OCI-LY1 (cell line): Measurements from ENCODE around the gene HAL.

ENCODE experiments used
- EZH2 ChIP-seq: fragments of 200-600 bp; sonication (generic), shearing (Covaris generic); IDR thresholded peaks from 2 replicates; pipeline ENCODE4 v1.8.0; 2017; ENCODE audit warnings: borderline replicate concordance, mixed run types, mild to moderate bottlenecking, antibody characterized with exemption, low read length, moderate library complexity, mixed read lengths
- TF ChIP-seq, protein P1 (sequence below): fragments of 200-600 bp; sonication (generic), shearing (Covaris generic); IDR thresholded peaks from 2 replicates; pipeline ENCODE4 v1.5.1; 2017; ENCODE audit warnings: mild to moderate bottlenecking, antibody characterized with exemption, low read length, moderate library complexity, mixed read lengths

DNA sequence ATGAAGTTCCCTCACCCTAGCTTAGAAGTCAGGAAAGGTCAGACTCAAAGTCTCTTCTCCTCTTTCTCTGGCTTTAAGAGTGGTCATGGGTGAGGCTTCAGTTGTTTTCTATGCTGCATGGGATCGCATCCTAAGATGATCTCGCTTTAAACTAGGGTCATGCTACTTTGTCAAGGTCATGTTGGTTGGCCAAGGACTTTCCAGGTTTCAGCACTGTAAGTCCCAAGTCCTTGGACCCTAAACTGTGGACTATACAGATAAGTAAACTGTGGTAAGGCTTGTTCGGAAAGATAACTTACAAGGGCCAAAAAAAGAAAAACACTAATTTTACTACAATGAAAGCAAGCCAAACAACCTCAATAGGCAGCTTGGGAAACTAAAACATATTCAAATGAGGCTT lies 17.4 kb downstream of the HAL start:
- TF ChIP-seq, protein P1, sequence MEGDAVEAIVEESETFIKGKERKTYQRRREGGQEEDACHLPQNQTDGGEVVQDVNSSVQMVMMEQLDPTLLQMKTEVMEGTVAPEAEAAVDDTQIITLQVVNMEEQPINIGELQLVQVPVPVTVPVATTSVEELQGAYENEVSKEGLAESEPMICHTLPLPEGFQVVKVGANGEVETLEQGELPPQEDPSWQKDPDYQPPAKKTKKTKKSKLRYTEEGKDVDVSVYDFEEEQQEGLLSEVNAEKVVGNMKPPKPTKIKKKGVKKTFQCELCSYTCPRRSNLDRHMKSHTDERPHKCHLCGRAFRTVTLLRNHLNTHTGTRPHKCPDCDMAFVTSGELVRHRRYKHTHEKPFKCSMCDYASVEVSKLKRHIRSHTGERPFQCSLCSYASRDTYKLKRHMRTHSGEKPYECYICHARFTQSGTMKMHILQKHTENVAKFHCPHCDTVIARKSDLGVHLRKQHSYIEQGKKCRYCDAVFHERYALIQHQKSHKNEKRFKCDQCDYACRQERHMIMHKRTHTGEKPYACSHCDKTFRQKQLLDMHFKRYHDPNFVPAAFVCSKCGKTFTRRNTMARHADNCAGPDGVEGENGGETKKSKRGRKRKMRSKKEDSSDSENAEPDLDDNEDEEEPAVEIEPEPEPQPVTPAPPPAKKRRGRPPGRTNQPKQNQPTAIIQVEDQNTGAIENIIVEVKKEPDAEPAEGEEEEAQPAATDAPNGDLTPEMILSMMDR, result no peak
- TF ChIP-seq EZH2, result no peak
